ENCODE data around the gene MEST.
"Not testable (repeated sequence)": the region's sequence is repeated elsewhere in the genome, so short reads cannot be mapped to it uniquely, and the experiment has no call there.

MEST gene

DNA sequence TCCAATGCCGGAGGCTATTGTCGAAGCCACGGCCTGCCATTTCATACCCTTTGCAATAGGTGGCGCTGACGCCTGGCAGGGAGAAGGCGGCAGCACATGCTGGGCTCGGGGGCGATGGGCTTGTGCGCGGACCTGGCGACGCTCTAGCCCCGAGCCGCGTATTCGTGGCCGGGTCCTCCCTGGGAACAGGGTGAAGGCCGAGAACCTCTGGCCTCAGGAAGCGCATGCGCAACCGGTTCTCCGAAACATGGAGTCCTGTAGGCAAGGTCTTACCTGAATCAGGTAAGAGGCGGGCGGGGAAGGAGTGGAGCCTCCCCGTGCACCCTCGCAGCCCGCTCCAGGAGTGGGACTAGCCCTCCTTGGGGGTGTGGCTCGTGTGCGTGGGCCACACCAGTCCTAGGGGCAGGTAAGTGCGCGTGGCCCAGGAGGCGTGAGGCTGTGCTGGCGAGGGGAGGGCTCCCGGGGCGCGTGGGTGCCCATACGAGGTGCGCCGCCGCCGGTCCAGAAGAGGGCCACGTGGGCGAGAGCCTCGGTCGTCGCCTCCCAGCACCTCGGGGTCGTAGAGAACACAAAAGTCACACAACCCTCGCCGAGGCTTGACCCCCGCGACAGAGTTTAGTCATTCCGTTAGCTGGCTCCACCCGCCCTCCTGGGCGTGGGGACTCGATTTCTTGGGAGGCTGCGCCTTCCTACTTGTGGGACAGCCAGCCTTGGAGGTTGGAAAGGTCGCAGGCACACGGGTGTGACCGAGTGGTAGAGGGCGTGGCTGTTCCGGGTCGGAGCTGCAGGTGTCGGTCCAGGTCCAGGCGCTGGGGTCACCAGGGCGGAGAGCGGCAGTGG, 5.6 kb upstream of the MEST start:
- peak; percentile 49 to 64 for DNase-seq

DNA sequence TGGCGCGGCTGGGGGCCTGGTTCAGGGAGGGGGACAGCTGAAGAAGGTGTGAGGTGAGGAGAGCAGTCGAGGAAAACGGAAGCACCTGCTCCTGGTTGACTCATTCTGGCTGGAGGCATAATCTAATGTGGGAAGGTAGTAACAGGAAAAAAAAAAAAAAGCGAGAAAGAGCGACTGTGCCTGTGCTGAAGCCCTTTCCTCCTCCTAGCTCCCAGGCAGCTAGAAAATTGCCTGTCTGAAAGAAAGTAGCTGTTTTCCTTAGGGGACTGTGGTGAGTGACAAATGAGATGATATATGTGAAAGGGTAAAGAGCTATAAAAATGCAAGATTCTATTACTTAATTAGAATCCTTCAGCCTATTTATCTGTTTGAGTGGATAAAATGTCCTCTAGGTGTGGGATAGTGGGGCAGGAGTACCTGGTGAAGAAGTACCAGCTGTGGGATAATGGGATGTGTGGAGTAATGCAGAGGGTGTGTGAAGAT, 4.9 kb upstream of the MEST start:
- no peak for DNase-seq

DNA sequence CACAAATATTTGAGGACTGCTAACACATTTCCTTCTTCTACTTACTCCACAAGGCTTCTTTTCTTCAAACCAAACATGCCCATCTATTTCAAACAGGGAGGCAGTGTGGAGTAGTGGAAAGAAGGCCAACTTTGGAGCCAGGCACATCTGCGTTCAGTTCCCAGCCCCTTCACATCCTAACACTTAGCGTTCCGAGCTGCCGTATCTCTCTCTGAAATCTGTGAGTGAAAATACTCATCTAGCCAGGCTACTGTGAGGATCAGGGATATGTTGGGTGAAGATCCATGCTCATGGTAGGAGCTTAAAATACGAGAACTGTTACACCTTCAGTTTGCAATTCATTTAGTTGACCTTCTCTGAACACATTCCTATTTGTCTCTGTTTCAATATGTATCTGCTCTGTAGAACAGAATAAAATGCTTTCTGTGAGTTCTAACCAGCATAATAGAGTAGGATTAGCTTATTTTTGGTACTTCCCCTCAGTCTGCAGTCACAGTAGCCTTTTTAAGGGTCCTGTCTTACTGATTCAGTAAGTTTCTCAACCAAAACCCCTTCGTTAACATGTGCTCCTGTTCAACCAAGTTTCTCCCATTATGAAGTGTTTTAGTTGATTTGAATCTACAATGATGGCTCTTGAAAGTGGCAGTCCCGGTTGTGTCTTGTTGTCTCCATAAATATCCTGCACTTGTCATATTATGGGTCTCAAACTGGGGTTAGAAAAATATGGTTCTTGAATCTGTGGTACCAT, 3.3 kb upstream of the MEST start:
- DNase-seq = no peak

GRCh38 chr7:130489140-130489983, 2.5 kb upstream of the MEST start:
- DNase-seq = no peak

DNA sequence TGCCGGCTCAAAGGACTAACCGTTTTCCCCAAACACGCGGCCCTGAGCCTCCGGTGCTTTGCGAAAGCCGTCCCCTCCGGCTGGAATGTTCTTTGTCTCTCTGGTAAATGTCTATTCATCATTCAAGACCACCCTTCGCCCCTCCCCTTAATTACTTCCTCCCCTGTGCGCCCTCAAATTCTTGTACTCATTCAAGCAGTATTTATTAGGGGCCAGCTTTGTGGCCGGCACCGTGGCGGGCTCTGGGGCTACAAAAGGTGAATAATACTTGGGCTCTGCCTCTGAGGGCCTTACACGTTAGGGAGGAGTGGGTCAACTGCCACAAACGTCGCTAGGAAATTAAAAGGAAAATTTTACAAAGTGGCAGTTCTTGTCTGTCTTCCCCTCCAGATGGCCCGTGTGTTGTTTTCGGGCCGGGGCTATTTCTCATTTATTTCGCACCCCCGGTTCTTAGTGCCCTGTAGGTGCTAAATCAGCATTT, 1.5 kb upstream of the MEST start:
- no peak for DNase-seq

- DNase-seq = peak; percentile 33 to 42
These were observed 739 bp upstream of the MEST start for GRCh38 chr7:130490888-130491804.

DNA sequence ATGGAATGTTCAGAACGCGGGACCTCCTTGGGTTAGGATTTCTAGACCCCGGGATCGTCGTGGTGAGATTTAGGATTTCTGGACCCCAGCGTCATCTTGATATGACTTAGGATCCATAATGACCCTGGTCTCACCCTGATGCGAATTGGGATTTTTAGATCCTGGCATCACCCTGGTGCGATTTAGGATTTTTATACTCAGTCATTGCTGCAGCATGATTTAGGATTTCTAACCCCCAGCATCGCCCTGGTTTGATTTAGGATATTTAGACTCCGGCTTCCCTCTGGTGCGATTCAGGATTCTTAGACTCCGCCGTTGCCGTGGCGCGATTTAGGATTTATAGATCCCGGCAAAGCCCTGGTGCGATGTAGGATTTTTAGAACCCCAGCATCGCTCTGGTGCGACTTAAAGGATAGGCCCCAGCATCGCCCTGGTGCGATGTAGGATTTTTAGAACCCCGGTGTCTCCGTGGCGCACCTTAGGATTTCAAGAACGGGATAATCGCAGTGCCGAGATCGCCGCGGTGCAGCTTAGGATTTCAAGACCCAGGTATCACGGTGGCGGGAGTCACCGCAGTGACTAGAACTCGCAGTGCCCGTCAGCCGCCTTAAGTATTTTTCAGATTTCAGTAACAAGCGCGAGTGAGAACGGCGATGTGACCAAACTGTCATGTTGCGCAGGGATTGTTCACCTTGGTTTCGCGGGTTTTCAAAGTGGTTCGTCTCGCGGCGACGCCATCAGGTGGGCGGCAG, 814 bp downstream of the MEST start:
- DNase-seq = no peak

DNA sequence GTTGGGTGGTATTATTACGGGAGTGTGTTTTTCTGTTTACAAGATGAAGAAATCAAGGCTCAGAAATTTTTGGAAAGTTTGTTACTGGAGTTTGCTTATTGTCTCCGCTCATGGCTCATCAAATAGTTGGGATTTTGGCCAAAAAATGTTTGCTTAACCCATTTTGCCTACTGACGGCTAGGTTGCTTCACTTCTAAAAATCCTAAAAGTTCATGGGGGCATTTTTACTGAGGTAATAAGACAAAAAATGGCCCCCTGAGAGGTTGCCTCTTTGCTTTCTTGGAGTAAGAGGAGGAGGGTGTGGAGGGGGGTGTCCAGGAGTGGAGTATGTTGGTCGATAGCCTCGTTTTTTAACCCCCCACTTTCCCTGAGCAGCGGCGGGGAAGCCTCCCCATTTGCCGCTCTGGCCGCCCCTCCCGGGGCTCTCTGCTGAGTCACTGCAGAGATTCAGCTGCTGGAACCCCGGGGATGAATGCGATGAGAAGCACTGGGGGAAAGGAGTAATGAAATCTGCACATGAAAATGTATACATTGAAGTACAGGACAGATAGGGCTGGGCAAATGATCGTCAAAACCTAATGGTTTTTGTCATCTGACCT, 1.5 kb downstream of the MEST start:
- DNase-seq = no peak

DNA sequence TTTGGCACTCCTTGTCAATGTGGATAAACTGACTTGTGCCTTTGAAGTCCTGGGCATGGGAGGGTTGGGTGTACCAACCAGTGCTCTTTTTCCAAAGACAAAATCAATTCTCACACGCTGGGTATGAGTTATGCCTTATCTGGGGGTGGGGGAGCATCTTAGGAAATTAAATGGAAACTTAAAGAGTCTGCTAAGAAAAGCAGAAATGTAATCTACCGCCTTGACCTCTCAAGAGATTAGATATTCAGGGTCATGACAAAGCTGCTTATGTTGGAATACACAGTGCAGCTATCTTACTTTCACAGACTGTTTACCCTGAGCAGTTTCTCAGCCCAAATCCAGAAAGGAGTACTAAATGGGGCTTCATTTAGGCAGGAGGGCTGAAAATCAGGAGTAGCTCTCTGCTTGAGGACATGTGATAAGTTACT, 2.6 kb downstream of the MEST start:
- no peak for DNase-seq

DNA sequence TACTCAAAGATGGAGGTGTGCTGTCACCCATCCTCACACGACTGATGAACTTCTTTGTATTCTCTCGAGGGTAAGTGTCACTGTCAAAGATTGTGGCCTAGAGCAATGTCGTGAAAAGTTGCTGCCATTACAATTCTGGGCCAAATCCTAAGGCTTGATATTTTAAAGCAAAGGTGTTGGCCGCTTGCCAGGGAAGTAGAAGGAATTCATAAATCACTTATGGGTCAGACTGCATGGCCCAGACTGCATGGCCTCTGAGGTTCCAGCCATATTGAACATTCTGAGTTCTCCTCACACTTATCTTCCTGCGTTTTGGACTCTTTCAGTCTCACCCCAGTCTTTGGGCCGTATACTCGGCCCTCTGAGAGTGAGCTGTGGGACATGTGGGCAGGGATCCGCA, 8.6 kb downstream of the MEST start:
- DNase-seq = no peak

DNA sequence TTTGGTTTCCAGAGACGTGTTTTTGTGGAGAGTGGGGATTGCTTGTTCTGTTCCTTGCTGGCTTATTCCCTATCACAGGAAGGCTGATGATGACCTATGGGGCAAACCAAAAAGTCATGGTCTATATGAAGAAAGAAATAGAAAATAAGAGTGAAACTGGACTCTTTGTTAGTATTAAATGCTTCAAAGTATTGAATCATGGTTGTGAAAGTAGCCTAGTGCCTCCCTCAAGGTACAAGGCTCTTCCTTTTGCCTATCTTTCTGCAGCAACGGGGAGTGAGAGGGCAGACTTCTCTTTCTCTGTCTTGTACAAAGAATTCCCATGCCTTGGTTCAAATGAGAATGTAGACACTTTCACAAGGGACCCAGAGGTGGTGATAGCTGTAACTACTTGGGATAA, 9.0 kb downstream of the MEST start:
- no peak for DNase-seq

- DNase-seq = no peak
These were observed 13.9 kb downstream of the MEST start for GRCh38 chr7:130505753-130506152.

DNA sequence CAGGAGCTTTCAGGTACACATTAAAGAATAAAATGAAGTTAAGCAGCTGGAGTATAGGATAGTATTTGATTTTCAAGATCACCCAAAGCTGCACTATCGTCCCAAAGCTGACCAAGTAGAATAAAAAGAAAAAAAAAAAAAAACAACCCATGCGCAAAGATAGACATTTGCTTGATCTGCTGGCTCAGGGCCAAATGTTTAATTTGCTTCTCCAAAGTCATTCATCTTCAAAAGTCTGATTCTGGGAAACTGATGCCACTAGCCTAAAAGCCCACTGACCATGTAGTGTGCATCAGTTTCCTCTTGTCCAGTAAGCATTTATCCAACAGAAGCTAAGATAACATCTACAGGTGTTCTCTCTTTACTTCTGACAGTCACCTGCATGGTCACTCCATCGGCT, 14.5 kb downstream of the MEST start:
- DNase-seq = no peak

GRCh38 chr7:130512038-130512437, 20.2 kb downstream of the MEST start:
- not testable (repeated sequence) for DNase-seq

DNA sequence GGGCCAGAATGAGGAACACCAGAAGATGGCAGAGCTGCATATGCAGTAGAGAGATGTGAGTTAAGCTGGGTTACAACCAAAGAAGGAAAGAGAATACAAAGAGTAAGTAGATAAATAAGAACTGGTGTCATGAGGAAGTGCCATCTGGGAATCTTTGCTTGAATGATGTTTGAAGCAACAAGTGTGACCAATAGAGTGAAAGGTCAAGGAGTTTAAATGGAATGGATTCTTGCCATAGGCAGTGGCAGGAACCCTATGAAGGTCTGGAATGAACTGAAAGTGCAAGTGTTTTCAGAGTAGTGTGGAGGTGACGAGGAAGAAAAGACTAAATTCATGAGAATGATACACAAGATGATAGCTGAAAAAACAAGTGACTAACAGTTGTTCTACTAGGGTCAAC, 21.6 kb downstream of the MEST start:
- no peak for DNase-seq

DNA sequence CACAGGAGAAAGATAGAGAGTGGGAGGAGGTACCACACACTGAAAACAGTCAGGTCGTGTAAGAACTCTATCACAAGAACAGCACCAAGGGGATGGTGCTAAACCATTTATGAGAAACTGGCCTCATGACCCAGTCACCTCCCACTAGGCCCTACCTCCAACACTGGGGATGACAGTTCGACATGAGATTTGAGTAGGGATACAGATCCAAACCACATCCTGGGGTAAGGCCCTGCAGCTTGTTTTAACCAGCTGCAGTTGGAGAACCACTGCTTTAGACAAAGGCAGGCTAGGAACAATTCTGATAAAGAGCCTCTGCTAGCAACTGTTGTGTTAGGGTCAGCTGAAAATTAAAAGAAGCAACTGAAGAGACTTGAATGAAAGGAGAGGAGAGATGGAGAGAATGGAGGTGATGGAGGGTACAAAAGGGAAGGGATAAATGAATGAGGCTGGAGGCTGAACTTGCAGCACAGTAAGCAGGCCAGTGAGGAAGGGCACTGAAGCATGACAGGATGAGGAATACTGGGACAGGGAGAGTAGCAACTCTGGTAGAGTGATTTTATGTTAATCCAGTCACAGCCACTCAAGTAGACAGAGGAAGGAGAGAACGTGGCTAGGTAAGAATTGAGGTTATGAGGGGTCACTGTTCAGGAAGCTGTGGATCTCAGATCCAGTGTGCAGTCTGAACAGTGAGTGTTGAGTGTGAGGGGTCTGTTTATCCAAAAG, 23.6 kb downstream of the MEST start:
- no peak for DNase-seq

- no peak for DNase-seq
These were observed 29.5 kb downstream of the MEST start for GRCh38 chr7:130521258-130521951.

DNA sequence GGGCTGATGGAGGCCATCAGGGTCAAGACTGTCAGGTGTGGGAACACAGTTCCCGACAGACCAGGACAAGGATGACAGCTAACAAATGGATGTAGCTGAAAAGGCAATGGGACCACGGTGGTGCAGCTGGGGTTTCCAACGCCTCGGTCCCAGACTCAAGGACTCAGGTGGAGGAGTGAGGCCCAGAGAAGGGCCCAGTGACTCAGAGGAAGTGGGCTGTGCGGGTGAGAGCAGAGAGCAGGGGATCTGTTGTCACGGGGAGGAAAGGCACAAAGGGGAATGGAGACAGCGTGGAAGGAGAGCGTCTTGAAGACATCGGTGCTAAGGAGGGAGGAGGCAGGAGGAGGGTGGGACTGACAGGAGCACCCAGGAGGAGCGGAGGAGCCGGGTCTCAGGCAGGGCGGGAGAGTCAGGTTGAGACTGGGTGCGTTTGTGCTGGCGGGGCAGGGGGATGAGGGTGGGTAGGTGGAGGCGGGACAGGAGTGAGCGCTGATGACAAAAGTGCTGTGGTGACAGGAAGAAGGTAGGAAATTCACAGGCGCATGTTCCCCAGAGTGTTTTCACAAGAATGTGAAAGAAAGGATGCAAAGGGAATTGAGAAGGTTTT, 31.7 kb downstream of the MEST start:
- DNase-seq = not testable (repeated sequence)

DNA sequence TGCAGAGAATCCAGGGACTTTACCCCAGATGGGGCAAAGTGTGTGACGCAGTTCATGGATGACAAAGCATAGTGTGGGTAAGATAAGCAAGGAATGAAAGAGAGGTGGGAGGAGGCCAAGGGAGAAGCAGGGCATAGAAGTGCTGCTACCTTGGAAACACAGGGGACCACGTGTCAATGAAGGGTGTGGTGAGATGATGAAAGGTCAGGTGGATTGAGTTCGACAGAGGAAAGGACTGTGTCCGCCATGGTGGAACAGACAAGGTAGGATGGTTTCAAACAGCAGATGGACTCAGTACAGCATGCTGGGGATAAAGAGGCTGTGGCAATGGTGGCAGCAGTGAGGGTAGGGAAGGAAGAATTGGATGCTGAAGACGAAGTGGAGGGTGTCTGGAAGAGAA, 32.7 kb downstream of the MEST start:
- no peak for DNase-seq
